Smooth muscle cell (in vitro differentiated cells): ENCODE results near the gene CNTN5. TPM values are rescaled to one million over a fixed set of nuclear protein-coding genes. Genes with fewer than 3 reads are reported as not detected.

Source experiments
- DNase-seq: peaks from one replicate; lab custom pipeline; 2025; ENCODE audit not compliant: unreplicated experiment; lab: John Stamatoyannopoulos, UW
- H2AFZ ChIP-seq: fragments of 200-600 bp; sonication (generic); 2 replicates; pipeline ENCODE4 v1.6.0; 2016; ENCODE audit warnings: antibody characterized with exemption, low read depth, mild to moderate bottlenecking
- H3F3A ChIP-seq: fragments of 200-600 bp; sonication (generic); 2 replicates; pipeline ENCODE4 v1.6.0; 2017; ENCODE audit warnings: antibody characterized with exemption, low read depth
- H3K27ac ChIP-seq: fragments of 200-600 bp; sonication (generic); 2 replicates; pipeline ENCODE4 v1.5.1; 2016; ENCODE audit warnings: low read depth, mild to moderate bottlenecking
- H3K27me3 ChIP-seq: fragments of 200-600 bp; sonication (generic); 2 replicates; pipeline ENCODE4 v1.6.1; 2016; ENCODE audit warnings: low read depth, mild to moderate bottlenecking
- H3K36me3 ChIP-seq: fragments of 200-600 bp; sonication (generic); 2 replicates; pipeline ENCODE4 v1.5.1; 2016; ENCODE audit warnings: low read depth
- H3K4me1 ChIP-seq: fragments of 200-600 bp; sonication (generic); 2 replicates; pipeline ENCODE4 v1.5.1; 2016; ENCODE audit warnings: low read depth
- H3K4me2 ChIP-seq: fragments of 200-600 bp; sonication (generic); 2 replicates; pipeline ENCODE4 v1.6.0; 2016; ENCODE audit warnings: mild to moderate bottlenecking
- H3K4me3 ChIP-seq: fragments of 200-600 bp; sonication (generic); 2 replicates; pipeline ENCODE4 v1.5.1; 2016; ENCODE audit warnings: mild to moderate bottlenecking
- H3K79me2 ChIP-seq: fragments of 200-600 bp; sonication (generic); 2 replicates; pipeline ENCODE4 v1.6.0; 2016; ENCODE audit warnings: low read depth, mild to moderate bottlenecking
- H3K9ac ChIP-seq: fragments of 200-600 bp; sonication (generic); 2 replicates; pipeline ENCODE4 v1.6.0; 2016; ENCODE audit warnings: low read depth
- H3K9me3 ChIP-seq: fragments of 200-600 bp; sonication (generic); replicated peaks from 2 replicates; pipeline ENCODE4 v1.5.1; 2016; ENCODE audit warnings: low read depth
- H4K20me1 ChIP-seq: fragments of 200-600 bp; sonication (generic); 2 replicates; pipeline ENCODE4 v1.6.0; 2016; ENCODE audit warnings: low read depth
- CTCF ChIP-seq: fragments of 200-600 bp; sonication (generic); IDR thresholded peaks from 2 replicates; pipeline ENCODE4 v1.5.1; 2017; ENCODE audit warnings: borderline replicate concordance, mild to moderate bottlenecking, antibody characterized with exemption; ENCODE audit not compliant: insufficient read depth, poor library complexity, severe bottlenecking
- WGBS: methylation state at CpG from one replicate; pipeline ENCODE4 v1.1.7; 2016; ENCODE audit warnings: low lambda C conversion rate; 5-methylcytosine and 5-hydroxymethylcytosine counted together
- polyA plus RNA-seq: library from polyadenylated mRNA; unstranded; fragments of >200 nt; fragmentation: Nextera tagmentation; extraction: Ambion mirVana; gene quantifications from 2 replicates; pipeline ENCODE4 v1.2.1, GENCODE V29; 2016
- total RNA-seq: library from RNA; depleted of rRNA; stranded (reverse); fragments of >200 nt; gene quantifications from 2 replicates; pipeline ENCODE4 v1.2.3, GENCODE V29; 2014

CNTN5 gene
- total and polyA plus RNA-seq, 2 experiments from 2014 or later, result 0.97 to 3.1 TPM

DNA sequence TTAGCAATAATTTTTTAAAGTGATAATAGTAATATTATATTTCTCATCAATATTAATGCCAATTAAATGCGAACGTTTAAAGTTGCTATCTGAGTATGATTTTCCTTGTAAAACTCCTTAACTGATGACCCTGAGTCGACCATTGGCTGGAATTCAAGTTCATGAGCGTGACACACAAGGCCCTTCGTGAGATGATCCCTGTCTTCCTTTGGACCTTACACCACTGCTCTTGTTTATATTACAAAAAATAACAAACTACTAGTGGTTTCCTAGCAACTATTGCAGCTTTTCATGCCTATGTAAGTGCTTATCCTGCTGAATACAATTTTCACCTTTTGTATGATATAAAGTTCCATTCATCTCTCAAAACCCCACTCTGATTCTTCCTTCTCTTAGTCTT lies 752.9 kb downstream of the CNTN5 start:
- no peak for TF ChIP-seq CTCF
- H3F3A ChIP-seq, result no peaks in the 10 kb centered on the region
- no peaks in the 10 kb centered on the region for H3K79me2 ChIP-seq
- no peaks in the 10 kb centered on the region for H3K27me3 ChIP-seq
- no peak for DNase-seq
- H3K4me2 ChIP-seq, result no peak overlapping the region
- 34% methylated on average over 5 of the region's 5 CpGs for WGBS
- no peaks in the 10 kb centered on the region for H4K20me1 ChIP-seq
- no peaks in the 10 kb centered on the region for H3K36me3 ChIP-seq
- H3K4me3 ChIP-seq, result no peak overlapping the region
- H3K4me1 ChIP-seq, result no peaks in the 10 kb centered on the region
- H2AFZ ChIP-seq, result peak overlapping the region; percentile 27
- H3K9me3 ChIP-seq, result no peaks in the 10 kb centered on the region
- H3K27ac ChIP-seq, result peak overlapping the region; percentile 66
- H3K9ac ChIP-seq, result no peak overlapping the region

- H3K9ac ChIP-seq, result no peak overlapping the region
- no peak for TF ChIP-seq CTCF
- no peak overlapping the region for H2AFZ ChIP-seq
- DNase-seq, result no peak
- H3K27me3 ChIP-seq, result no peaks in the 10 kb centered on the region
- no peaks in the 10 kb centered on the region for H3K36me3 ChIP-seq
- H3K9me3 ChIP-seq, result no peaks in the 10 kb centered on the region
- no peak overlapping the region for H3K4me2 ChIP-seq
- no peaks in the 10 kb centered on the region for H3K4me1 ChIP-seq
- H3K4me3 ChIP-seq, result no peak overlapping the region
- no peaks in the 10 kb centered on the region for H3K79me2 ChIP-seq
- H3F3A ChIP-seq, result no peaks in the 10 kb centered on the region
- H3K27ac ChIP-seq, result no peak overlapping the region
- no peaks in the 10 kb centered on the region for H4K20me1 ChIP-seq
These were observed 760.3 kb downstream of the CNTN5 start for GRCh38 chr11:99781074-99781473.

- Histone ChIP-seq H3K9me3 (no peaks in the 10 kb centered on the region), H3K79me2 (no peaks in the 10 kb centered on the region), H4K20me1 (no peaks in the 10 kb centered on the region), H3K4me2 (no peak overlapping the region), H2AFZ (no peak overlapping the region), H3K9ac (no peak overlapping the region), H3K27ac (no peak overlapping the region), H3K4me1 (no peaks in the 10 kb centered on the region), H3F3A (no peaks in the 10 kb centered on the region), H3K27me3 (no peaks in the 10 kb centered on the region), H3K36me3 (no peaks in the 10 kb centered on the region), H3K4me3 (no peak overlapping the region)
- TF ChIP-seq CTCF, result no peak
- 32% methylated on average over 2 of the region's 2 CpGs for WGBS
- no peak for DNase-seq
These were observed 770.6 kb downstream of the CNTN5 start for GRCh38 chr11:99791354-99791753.

DNA sequence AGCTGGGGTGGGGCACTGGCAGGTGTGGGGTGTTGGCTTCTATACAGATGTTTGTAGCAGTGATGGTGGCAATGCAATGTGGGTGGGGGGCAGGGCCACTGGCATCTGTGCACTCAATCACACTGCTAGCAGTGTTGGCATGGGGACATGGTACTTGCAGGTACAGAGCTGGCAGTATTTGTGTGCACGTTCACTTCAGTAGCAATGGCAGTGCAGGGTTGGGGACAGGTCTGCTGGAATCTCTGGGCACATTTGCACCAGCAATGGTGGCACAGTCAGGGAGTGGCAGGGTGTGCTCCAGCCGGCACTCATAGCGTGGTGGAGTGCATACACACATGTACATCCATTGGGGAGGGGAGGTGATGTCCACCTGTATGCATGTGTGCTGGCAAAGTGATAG lies 775.2 kb downstream of the CNTN5 start:
- WGBS, result 96% methylated on average over 3 of the region's 3 CpGs
- TF ChIP-seq CTCF, result no peak

More for the DNA sequence above, 775.2 kb downstream of the CNTN5 start:
- no peaks in the 10 kb centered on the region for H3K79me2 ChIP-seq
- no peaks in the 10 kb centered on the region for H4K20me1 ChIP-seq
- no peaks in the 10 kb centered on the region for H3K36me3 ChIP-seq
- DNase-seq, result no peak
- no peaks in the 10 kb centered on the region for H3F3A ChIP-seq
- H3K27ac ChIP-seq, result no peak overlapping the region
- no peaks in the 10 kb centered on the region for H3K9me3 ChIP-seq
- no peaks in the 10 kb centered on the region for H3K27me3 ChIP-seq
- H3K4me1 ChIP-seq, result no peaks in the 10 kb centered on the region
- H2AFZ ChIP-seq, result no peak overlapping the region
- no peak overlapping the region for H3K4me3 ChIP-seq
- H3K4me2 ChIP-seq, result no peak overlapping the region
- H3K9ac ChIP-seq, result no peak overlapping the region
